ENCODE data around the gene ADAMTSL2. TPM values are rescaled to one million over a fixed set of nuclear protein-coding genes. Genes with fewer than 3 reads are reported as not detected.

The ADAMTSL2 gene
- total RNA-seq, 4 donors from 2014 or later, result 11.1 to 38.9 (median 26.9) TPM

- Histone ChIP-seq H3K36me3 (peaks cover 0 to 5% (median 0%) of the 10 kb centered on the region in 3 donors), H3K27ac (peak overlapping the region in 2 of 4 donors; percentile 53 to 78), H3K27me3 (no peaks in the 10 kb centered on the region), H3K9me3 (peaks cover 0 to 26% (median 5%) of the 10 kb centered on the region in 4 donors), H3K4me3 (no peak overlapping the region), H3K4me1 (peaks cover 0 to 43% (median 13%) of the 10 kb centered on the region in 4 donors)
- no peak for DNase-seq (ENCODE audit: low spot score in 2 of 2)
- WGBS, 2 donors, result 81 to 83% methylated on average over 13 of the region's 13 CpGs
- TF ChIP-seq POLR2A (IDR thresholded peaks at IDR 0.05), result no peak
- TF ChIP-seq CTCF (IDR thresholded peaks at IDR 0.05), result no peak
- no peak for TF ChIP-seq EP300 (IDR thresholded peaks at IDR 0.05)
Measured at GRCh38 chr9:133505186-133505830, 29.2 kb upstream of the ADAMTSL2 start.

GRCh38 chr9:133505901-133506652 is 28.4 kb upstream of the ADAMTSL2 start:
- peak; percentile 71 to 72 for DNase-seq (ENCODE audit: low spot score in 2 of 2)
- 57 to 68% methylated on average over 12 to 19 of the region's 23 CpGs for whole genome bisulfite sequencing, 2 donors
- H3K27me3 ChIP-seq, result no peaks in the 10 kb centered on the region
- H3K9me3 ChIP-seq, result peaks cover 0 to 21% (median 5%) of the 10 kb centered on the region in 4 donors
- H3K27ac ChIP-seq, result peak overlapping the region in 2 of 4 donors; percentile 53 to 78
- H3K4me1 ChIP-seq, result peaks cover 0 to 47% (median 13%) of the 10 kb centered on the region in 4 donors
- peaks cover 0 to 5% (median 0%) of the 10 kb centered on the region in 3 donors for H3K36me3 ChIP-seq
- TF ChIP-seq CTCF (IDR thresholded peaks at IDR 0.05) (no peak), EP300 (IDR thresholded peaks at IDR 0.05) (peak in 1 of 2 donors; percentile 58)
- H3K4me3 ChIP-seq, result no peak overlapping the region

- H3K36me3 ChIP-seq, result peaks cover 0 to 1% (median 0%) of the 10 kb centered on the region in 3 donors
- H3K9me3 ChIP-seq, result peaks cover 0 to 15% (median 4%) of the 10 kb centered on the region in 4 donors
- peaks cover 0 to 47% (median 13%) of the 10 kb centered on the region in 4 donors for H3K4me1 ChIP-seq
- H3K4me3 ChIP-seq, result no peak overlapping the region
- H3K27me3 ChIP-seq, result no peaks in the 10 kb centered on the region
- TF ChIP-seq EP300 (IDR thresholded peaks at IDR 0.05) (peak in 1 of 2 donors; percentile 76), POLR2A (IDR thresholded peaks at IDR 0.05) (no peak), CTCF (IDR thresholded peaks at IDR 0.05) (peak in 2 of 5 experiments; percentile 9 to 10)
- WGBS, 2 donors, result 69 to 75% methylated on average over 17 to 18 of the region's 18 CpGs
- DNase-seq (ENCODE audit: low spot score in 2 of 2), result peak; percentile 71 to 72
- H3K27ac ChIP-seq, result peak overlapping the region in 2 of 4 donors; percentile 71 to 78
Measured at GRCh38 chr9:133506653-133507038, 27.9 kb upstream of the ADAMTSL2 start.

GRCh38 chr9:133507246-133507965 is 27.1 kb upstream of the ADAMTSL2 start:
- no peak for TF ChIP-seq EP300 (IDR thresholded peaks at IDR 0.05)
- TF ChIP-seq CTCF (IDR thresholded peaks at IDR 0.05), result no peak
- TF ChIP-seq POLR2A (IDR thresholded peaks at IDR 0.05), result no peak

More at GRCh38 chr9:133507246-133507965, 27.1 kb upstream of the ADAMTSL2 start:
- peaks cover 0 to 7% (median under 1%) of the 10 kb centered on the region in 4 donors for H3K9me3 ChIP-seq
- peak overlapping the region in 3 of 4 donors; percentile 13 to 78 (median 71) for H3K27ac ChIP-seq
- H3K4me1 ChIP-seq, result peaks cover 0 to 47% (median 13%) of the 10 kb centered on the region in 4 donors
- H3K4me3 ChIP-seq, result no peak overlapping the region
- no peak for DNase-seq (ENCODE audit: low spot score in 2 of 2)
- WGBS, 2 donors, result 87% methylated on average over 23 to 24 of the region's 24 CpGs
- no peaks in the 10 kb centered on the region for H3K27me3 ChIP-seq
- no peaks in the 10 kb centered on the region for H3K36me3 ChIP-seq

Measured in tibial nerve (tissue), 4 donors.